ENCODE results near the gene UTP25. TPM values are rescaled to one million over a fixed set of nuclear protein-coding genes. Genes with fewer than 3 reads are reported as not detected.

The UTP25 gene
- total and polyA plus RNA-seq, 2 experiments from 2014 or later = 3.6 to 8.9 TPM

DNA sequence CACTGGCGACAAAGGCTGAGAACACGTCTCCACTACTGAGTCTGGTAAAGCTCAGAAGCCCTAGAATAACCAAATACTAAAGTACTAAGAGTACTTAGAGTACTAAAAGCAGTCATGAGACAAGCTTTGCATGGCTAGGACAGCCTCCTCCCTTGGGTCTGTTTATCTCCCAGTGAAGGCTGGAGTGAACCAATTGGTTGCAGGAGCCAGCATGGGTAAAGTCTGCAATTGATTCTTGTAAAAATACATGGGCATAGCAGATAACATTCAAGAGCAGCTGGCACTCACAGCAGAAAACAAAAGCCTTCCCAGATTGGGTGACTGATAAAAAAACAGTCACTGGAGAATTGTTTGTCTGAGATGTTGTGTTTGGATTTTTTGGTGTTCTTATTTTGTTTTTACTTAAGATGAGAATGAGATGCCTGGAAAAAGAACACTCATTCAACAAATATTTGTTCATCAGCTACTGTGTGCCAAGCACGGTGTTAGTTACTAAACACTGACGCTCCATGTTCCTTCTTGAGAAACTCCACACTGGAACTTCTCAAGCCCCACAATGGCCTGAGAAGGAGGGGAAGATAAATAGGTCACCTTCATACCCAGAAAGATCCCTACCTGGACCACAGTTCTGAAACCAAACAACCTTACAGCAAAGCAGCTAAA, 25.5 kb upstream of the UTP25 start:
- H3K4me1 ChIP-seq (ENCODE audit: insufficient read depth) = peaks cover 9% of the 10 kb centered on the region
- H3K9me2 ChIP-seq (ENCODE audit: insufficient read depth) = no peaks in the 10 kb centered on the region
- H3K27me3 Mint-ChIP-seq (ENCODE audit: insufficient read depth, low read depth, poor library complexity) = peaks cover 3% of the 10 kb centered on the region
- no peaks in the 10 kb centered on the region for H3F3A ChIP-seq (replicated peaks; ENCODE audit: low read depth)
- ATAC-seq (no peak), DNase-seq (ENCODE audit: low spot score) (no peak)
- no peak overlapping the region for H3K4me3 Mint-ChIP-seq
- H3K36me3 Mint-ChIP-seq (ENCODE audit: low read depth) = no peaks in the 10 kb centered on the region
- H3K9me3 Mint-ChIP-seq = no peaks in the 10 kb centered on the region
- no peaks in the 10 kb centered on the region for H3K27me3 ChIP-seq (ENCODE audit: insufficient read depth)
- H3K4me2 ChIP-seq = no peak overlapping the region
- no peaks in the 10 kb centered on the region; the same call in none of the 2 replicates for H4K20me1 ChIP-seq (replicated peaks; ENCODE audit: insufficient read depth)
- no peak overlapping the region for H3K27ac Mint-ChIP-seq
- no peak for TF ChIP-seq JUNB (IDR thresholded peaks at IDR 0.05; ENCODE audit: unreplicated experiment)
- TF ChIP-seq STAT1 (IDR thresholded peaks at IDR 0.05; ENCODE audit: unreplicated experiment) = no peak
- no peak for TF ChIP-seq ZNF331 (CRISPR knock-in tag; IDR thresholded peaks at IDR 0.05; ENCODE audit: low read depth)
- no peak for TF ChIP-seq POLR2AphosphoS5 (IDR thresholded peaks at IDR 0.05; ENCODE audit: low read depth)
- TF ChIP-seq CREB1 (CRISPR knock-in tag; IDR thresholded peaks at IDR 0.05; ENCODE audit: low read depth) = no peak
- TF ChIP-seq CTCF (conservative IDR thresholded peaks at IDR 0.05; ENCODE audit: low read depth in 2 of 2) = no peak
- no peak for TF ChIP-seq ZNF462 (CRISPR knock-in tag; IDR thresholded peaks at IDR 0.05)
- TF ChIP-seq, protein P1, sequence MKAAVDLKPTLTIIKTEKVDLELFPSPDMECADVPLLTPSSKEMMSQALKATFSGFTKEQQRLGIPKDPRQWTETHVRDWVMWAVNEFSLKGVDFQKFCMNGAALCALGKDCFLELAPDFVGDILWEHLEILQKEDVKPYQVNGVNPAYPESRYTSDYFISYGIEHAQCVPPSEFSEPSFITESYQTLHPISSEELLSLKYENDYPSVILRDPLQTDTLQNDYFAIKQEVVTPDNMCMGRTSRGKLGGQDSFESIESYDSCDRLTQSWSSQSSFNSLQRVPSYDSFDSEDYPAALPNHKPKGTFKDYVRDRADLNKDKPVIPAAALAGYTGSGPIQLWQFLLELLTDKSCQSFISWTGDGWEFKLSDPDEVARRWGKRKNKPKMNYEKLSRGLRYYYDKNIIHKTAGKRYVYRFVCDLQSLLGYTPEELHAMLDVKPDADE (IDR thresholded peaks at IDR 0.05) = no peak
- no peak for TF ChIP-seq EZH2phosphoT487 (IDR thresholded peaks at IDR 0.05; ENCODE audit: unreplicated experiment)
- no peak for TF ChIP-seq ZNF114 (CRISPR knock-in tag; IDR thresholded peaks at IDR 0.05)
- no peak overlapping the region for H2AFZ ChIP-seq
- H3K36me3 ChIP-seq (ENCODE audit: insufficient read depth) = no peaks in the 10 kb centered on the region
- H3K4me3 ChIP-seq = no peak overlapping the region
- H3K27ac ChIP-seq (ENCODE audit: low read depth) = no peak overlapping the region
- peaks cover 18% of the 10 kb centered on the region for H3K4me1 Mint-ChIP-seq
- H3K79me2 ChIP-seq (replicated peaks; ENCODE audit: insufficient read depth) = peaks cover 11% of the 10 kb centered on the region
